Loucy (cell line): ENCODE data around the gene MRNIP.

Experiments
- CTCF ChIP-seq: fragments of 200-600 bp; sonication (generic); conservative IDR thresholded peaks from 2 replicates; pipeline ENCODE4 v1.5.1; 2014; ENCODE audit warnings: mild to moderate bottlenecking, antibody characterized with exemption, low read length
- EZH2phosphoT487 ChIP-seq: fragments of 200-600 bp; IDR thresholded peaks from 2 replicates; pipeline ENCODE4 v1.6.1; 2018; ENCODE audit warnings: antibody characterized with exemption, mild to moderate bottlenecking, moderate library complexity, borderline replicate concordance

- TF ChIP-seq CTCF (no peak), EZH2phosphoT487 (no peak)
These were observed 21.5 kb upstream of the MRNIP start for GRCh38 chr5:179880066-179880650.
